ENCODE results near the gene VTI1A. TPM values are rescaled to one million over a fixed set of nuclear protein-coding genes. Genes with fewer than 3 reads are reported as not detected.
"Not testable (repeated sequence)": the region's sequence is repeated elsewhere in the genome, so short reads cannot be mapped to it uniquely, and the experiment has no call there.

Gene VTI1A
- total and polyA plus RNA-seq, 2 of the 8 experiments (the other 6 are each of a cell fraction or from before 2014, with no cell fraction given), result 6.0 to 20.0 TPM

DNA sequence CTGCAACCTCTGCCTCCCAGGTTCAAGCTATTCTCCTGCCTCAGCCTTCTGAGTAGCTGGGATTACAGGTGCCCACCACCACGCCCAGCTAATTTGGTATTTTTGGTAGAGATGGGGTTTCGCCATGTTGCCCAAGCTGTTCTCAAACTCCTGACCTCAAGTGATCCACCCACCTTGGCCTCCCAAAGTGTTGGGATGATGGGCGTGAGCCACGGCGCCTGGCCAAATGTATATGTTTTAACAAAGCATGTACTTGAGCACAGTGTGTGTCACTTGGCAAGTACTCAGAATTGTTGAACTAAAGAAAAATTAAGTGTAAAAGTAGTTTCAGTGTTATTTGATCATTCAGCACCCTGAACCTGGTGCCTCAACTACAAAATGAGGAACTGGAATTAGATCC lies 17.1 kb downstream of the VTI1A start:
- not testable (repeated sequence) for H3K27ac ChIP-seq (ENCODE audit: low read depth, low read length); H3K27me3 ChIP-seq (replicated peaks in 1 of 4; ENCODE audit: control insufficient read depth in 3 of 4, extremely low read depth in 1 of 4, insufficient read depth in 3 of 4, low read length in 3 of 4); H2BK12ac ChIP-seq (ENCODE audit: low read depth, low read length); H3K18ac ChIP-seq (ENCODE audit: extremely low read depth, low read length); H3K4me2 ChIP-seq (ENCODE audit: insufficient read depth in 1 of 2, low read depth in 2 of 2, low read length in 2 of 2); H3K4me1 ChIP-seq (replicated peaks in 1 of 4; ENCODE audit: control insufficient read depth in 3 of 4, insufficient read depth in 4 of 4, low read length in 3 of 4); H2AK5ac ChIP-seq (ENCODE audit: low read depth, low read length); H3K79me1 ChIP-seq (ENCODE audit: low read depth, low read length); FAIRE-seq; H3K79me2 ChIP-seq (ENCODE audit: control insufficient read depth in 1 of 2, insufficient read depth in 2 of 2, low read length in 2 of 2); H3K23me2 ChIP-seq (ENCODE audit: low read depth, low read length); H2BK5ac ChIP-seq (ENCODE audit: low read depth, low read length); H4K91ac ChIP-seq (replicated peaks; ENCODE audit: insufficient read length, low read length); H3K56ac ChIP-seq (replicated peaks; ENCODE audit: insufficient read length, low read depth, low read length); H3K4ac ChIP-seq (replicated peaks; ENCODE audit: insufficient read length, low read depth, low read length); H3K9me3 ChIP-seq (ENCODE audit: insufficient read depth in 2 of 2, low read depth in 1 of 2, low read length in 1 of 2); H4K20me1 ChIP-seq (replicated peaks in 1 of 2; ENCODE audit: control insufficient read depth in 1 of 2, insufficient read depth in 2 of 2, low read length in 2 of 2); H3K23ac ChIP-seq (ENCODE audit: insufficient read length); DNase-seq (ENCODE audit: low read depth in 1 of 2, low spot score in 2 of 2); H2BK20ac ChIP-seq (ENCODE audit: low read length); H2BK120ac ChIP-seq (replicated peaks; ENCODE audit: low read depth, low read length); H2AFZ ChIP-seq (ENCODE audit: low read length); H3K4me3 ChIP-seq (ENCODE audit: extremely low read depth in 1 of 4, insufficient read depth in 2 of 4, low read depth in 3 of 4, low read length in 4 of 4); H2BK15ac ChIP-seq (ENCODE audit: low read length); H3K14ac ChIP-seq (ENCODE audit: insufficient read length); H3K9ac ChIP-seq (replicated peaks in 1 of 4; ENCODE audit: extremely low read depth in 1 of 4, low read depth in 3 of 4, low read length in 3 of 4); H4K5ac ChIP-seq (ENCODE audit: insufficient read length, low read depth, low read length); H4K8ac ChIP-seq (ENCODE audit: extremely low read depth, insufficient read depth, low read length)
- ChIA-PET POLR2A (ENCODE audit: partially characterized antibody) (interaction anchor here (1.6 kb wide), 1 partner anchor 17 kb away, joined by 5 read pairs; the partner anchor contains the start of genes VTI1A and ZDHHC6), CTCF (ENCODE audit: partially characterized antibody) (interaction anchor here (0.6 to 2.1 kb wide), 8 partner anchors 8 to 679 kb away, joined by 3 to 8 read pairs (median 3); no protein-coding TSS in a partner anchor)
- 99% methylated on average over 5 of the region's 5 CpGs; no CpG with 5 or more reads in 1 of the 2 experiments for WGBS, 2 experiments (ENCODE audit: extremely low coverage in 1 of 2, insufficient coverage in 1 of 2, insufficient read length in 1 of 2, insufficient replicate concordance in 2 of 2, low coverage in 1 of 2, low lambda C conversion rate in 2 of 2, missing lambda C conversion rate in 1 of 2)
- peaks cover 0 to 23% (median 11%) of the 10 kb centered on the region in 4 experiments; a peak in 4 of 8 replicates for H3K36me3 ChIP-seq (ENCODE audit: control insufficient read depth in 2 of 4, insufficient read depth in 4 of 4, low read length in 3 of 4)
